Omental fat pad (tissue), 4 donors: ENCODE data around the gene FSIP1. TPM values are rescaled to one million over a fixed set of nuclear protein-coding genes. Genes with fewer than 3 reads are reported as not detected.

Experiments used
- ATAC-seq: fragments of 150-250 bp; one replicate; pipeline ENCODE4 v1.9.1; 2016; ENCODE audit warnings: mild to moderate bottlenecking, moderate library complexity; ENCODE audit not compliant: low FRiP score
- DNase-seq: peaks from one replicate; pipeline ENCODE4 v3.0.0-alpha.2; 2019; ENCODE audit warnings: low spot score
- CTCF ChIP-seq, 3 donors: fragments of 450-650 bp; IDR thresholded peaks; one replicate each; pipeline ENCODE4 v1.5.1; 2016 to 2017; ENCODE audit warnings: antibody characterized with exemption in 3 of 3, mild to moderate bottlenecking in 3 of 3, moderate library complexity in 2 of 3
- total RNA-seq, 4 donors: library from RNA; depleted of rRNA; stranded (reverse); fragments of >200 nt; gene quantifications; one replicate each; pipeline ENCODE4 v1.1.0, GENCODE V29; 2016

Gene FSIP1
- total RNA-seq, 4 donors from 2014 or later, result 0.32 to 0.48 (median 0.41) TPM

GRCh38 chr15:39704235-39704634 lies 78.4 kb downstream of the FSIP1 start:
- no peak for DNase-seq
- no peak for TF ChIP-seq CTCF (IDR thresholded peaks at IDR 0.05)

DNA sequence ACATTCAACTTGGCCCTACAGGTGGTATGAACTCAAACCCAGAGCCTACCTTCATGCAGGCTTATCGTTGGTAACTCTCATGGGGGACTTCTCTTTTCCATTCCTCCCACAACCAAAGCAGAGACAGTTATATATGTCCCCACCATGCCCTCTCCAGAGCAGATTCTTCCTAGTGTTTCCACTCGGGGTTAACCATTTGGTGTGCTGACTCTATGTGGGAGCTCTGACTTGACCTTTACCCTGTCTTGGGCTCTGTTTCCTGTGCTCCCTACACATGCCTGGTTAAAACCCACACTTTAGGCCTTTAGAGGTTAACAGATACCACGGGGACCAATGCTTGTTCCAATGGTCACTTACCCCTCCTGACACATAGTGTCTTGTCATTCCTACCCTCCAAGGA lies 80.7 kb downstream of the FSIP1 start:
- no peak for DNase-seq
- no peak for ATAC-seq
- no peak for TF ChIP-seq CTCF (IDR thresholded peaks at IDR 0.05)

More at GRCh38 chr15:39704235-39704634, 78.4 kb downstream of the FSIP1 start:
- ATAC-seq, result no peak

- DNase-seq, result no peak
- no peak for TF ChIP-seq CTCF (IDR thresholded peaks at IDR 0.05)
- no peak for ATAC-seq
Measured at GRCh38 chr15:39700375-39700700, 82.3 kb downstream of the FSIP1 start.

- ATAC-seq, result no peak
- no peak for DNase-seq
- no peak for TF ChIP-seq CTCF (IDR thresholded peaks at IDR 0.05)
Measured at GRCh38 chr15:39699516-39700374, 82.9 kb downstream of the FSIP1 start.

DNA sequence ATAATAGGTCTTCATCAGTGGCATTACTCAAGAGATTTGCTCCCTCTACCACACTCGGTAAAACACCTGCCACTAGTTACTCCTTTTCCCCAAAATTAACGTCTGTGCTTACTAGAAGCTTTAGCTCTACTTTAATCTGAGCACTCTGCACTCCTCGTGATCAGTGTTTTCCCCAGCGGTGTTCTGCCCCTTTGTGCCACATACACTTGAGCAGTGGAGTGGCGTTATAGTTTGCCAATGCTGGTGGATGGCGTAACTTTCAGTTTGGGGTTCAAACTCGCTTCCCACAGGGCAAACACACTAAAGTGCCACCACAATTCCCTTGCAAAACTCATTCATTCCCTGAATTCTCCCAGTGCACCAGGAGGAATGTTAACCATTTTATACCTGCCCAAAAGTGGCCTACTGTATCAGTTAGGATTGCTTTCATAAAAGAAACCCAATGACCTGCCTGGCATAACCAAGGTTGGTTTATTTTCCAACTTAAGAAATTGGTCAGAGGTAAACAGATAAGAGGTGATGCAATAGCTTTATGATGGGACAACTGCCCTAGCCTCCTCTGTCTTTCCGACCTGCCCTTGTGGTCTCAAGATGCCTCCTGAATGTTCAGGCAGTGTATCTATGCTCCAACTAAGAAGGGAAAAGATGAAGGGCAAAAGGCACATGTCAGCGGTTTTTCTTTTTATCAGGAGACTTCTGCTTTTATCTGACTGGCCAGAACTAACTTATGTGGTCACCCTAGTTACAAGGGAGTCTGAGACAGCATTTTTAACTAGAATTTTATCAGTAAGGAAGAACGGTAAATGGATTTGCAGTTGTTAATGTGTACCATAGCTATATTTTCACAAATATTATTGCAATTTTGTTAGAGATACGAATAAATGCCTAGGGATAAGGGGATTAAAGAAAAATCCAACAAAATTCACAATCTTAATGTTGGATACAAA lies 83.9 kb downstream of the FSIP1 start:
- no peak for ATAC-seq
- TF ChIP-seq CTCF (IDR thresholded peaks at IDR 0.05), result no peak
- DNase-seq, result no peak

DNA sequence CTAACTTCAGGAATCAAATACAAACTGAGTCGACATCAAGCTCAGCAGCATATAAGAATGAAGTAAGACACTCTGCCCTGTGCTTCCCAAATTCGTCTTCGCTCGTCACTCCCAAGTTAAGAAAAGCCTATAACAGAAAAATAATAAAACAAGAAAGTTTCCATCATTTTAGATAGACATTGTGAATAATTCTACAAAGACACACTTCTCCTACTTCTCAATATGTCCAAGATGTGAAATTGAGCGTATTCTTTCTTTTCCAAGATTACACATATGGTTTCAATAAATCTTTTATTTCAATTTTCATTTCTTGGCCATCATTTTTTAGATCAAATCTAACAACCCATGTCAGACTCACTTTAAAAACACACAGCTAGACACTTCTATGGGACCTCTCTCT lies 85.1 kb downstream of the FSIP1 start:
- ATAC-seq (no peak), DNase-seq (no peak)
- TF ChIP-seq CTCF (IDR thresholded peaks at IDR 0.05), result no peak
